ENCODE data around the gene CCDC142.

Gene CCDC142

GRCh38 chr2:74482801-74483674 lies at the start of gene CCDC142, which contains the start of gene TTC31:
CCDC142 (minus strand) TSS chr2:74482998; CDS start chr2:74482837, 161 bp downstream.
TTC31 (plus strand) TSS chr2:74483081; CDS start chr2:74483096, 15 bp downstream.
- DNase-seq (ENCODE audit: low read depth) = peak; percentile 84

- DNase-seq (ENCODE audit: low read depth) = no peak
Measured at GRCh38 chr2:74532222-74532621, 49.4 kb upstream of the CCDC142 start.

GRCh38 chr2:74531666-74532065 lies 48.9 kb upstream of the CCDC142 start:
- DNase-seq (ENCODE audit: low read depth) = no peak

GRCh38 chr2:74530239-74531187 lies 47.7 kb upstream of the CCDC142 start:
- DNase-seq (ENCODE audit: low read depth) = no peak

- peak; percentile 97 for DNase-seq (ENCODE audit: low read depth)
Measured at GRCh38 chr2:74529357-74530238, 46.8 kb upstream of the CCDC142 start, which contains the start of the genes AUP1 and HTRA2. AUP1 (minus strand) TSS chr2:74529706; CDS start chr2:74529629, 77 bp downstream. HTRA2 (plus strand) TSS chr2:74529933; CDS start chr2:74530007, 74 bp downstream.

GRCh38 chr2:74528600-74529356 lies 46.0 kb upstream of the CCDC142 start:
- no peak for DNase-seq (ENCODE audit: low read depth)

- no peak for DNase-seq (ENCODE audit: low read depth)
Measured at GRCh38 chr2:74527741-74528140, 44.9 kb upstream of the CCDC142 start.

- DNase-seq (ENCODE audit: low read depth) = no peak
Measured at GRCh38 chr2:74526649-74527230, 43.9 kb upstream of the CCDC142 start.

GRCh38 chr2:74525717-74526648 lies 43.2 kb upstream of the CCDC142 start, which contains the start of gene DQX1:
DQX1 (minus strand) TSS chr2:74526231; CDS start chr2:74525729, 502 bp downstream.
- DNase-seq (ENCODE audit: low read depth) = no peak

- no peak for DNase-seq (ENCODE audit: low read depth)
Measured at GRCh38 chr2:74524955-74525716, 42.3 kb upstream of the CCDC142 start.

GRCh38 chr2:74524005-74524404 lies 41.2 kb upstream of the CCDC142 start:
- no peak for DNase-seq (ENCODE audit: low read depth)

GRCh38 chr2:74522516-74522915 lies 39.7 kb upstream of the CCDC142 start:
- DNase-seq (ENCODE audit: low read depth) = no peak

- DNase-seq (ENCODE audit: low read depth) = no peak
Measured at GRCh38 chr2:74516650-74517049, 33.9 kb upstream of the CCDC142 start.

GRCh38 chr2:74515981-74516633 lies 33.3 kb upstream of the CCDC142 start:
- DNase-seq (ENCODE audit: low read depth) = no peak

- DNase-seq (ENCODE audit: low read depth) = no peak
Measured at GRCh38 chr2:74515271-74515980, 32.6 kb upstream of the CCDC142 start.

- no peak for DNase-seq (ENCODE audit: low read depth)
Measured at GRCh38 chr2:74514368-74515270, 31.8 kb upstream of the CCDC142 start, which contains the start of gene TLX2. TLX2 (plus strand) TSS chr2:74514450; CDS start chr2:74514807, 357 bp downstream.

Measured in GM04503 (cell line).